ENCODE data around the gene EVA1A.

- TF ChIP-seq, protein P1, sequence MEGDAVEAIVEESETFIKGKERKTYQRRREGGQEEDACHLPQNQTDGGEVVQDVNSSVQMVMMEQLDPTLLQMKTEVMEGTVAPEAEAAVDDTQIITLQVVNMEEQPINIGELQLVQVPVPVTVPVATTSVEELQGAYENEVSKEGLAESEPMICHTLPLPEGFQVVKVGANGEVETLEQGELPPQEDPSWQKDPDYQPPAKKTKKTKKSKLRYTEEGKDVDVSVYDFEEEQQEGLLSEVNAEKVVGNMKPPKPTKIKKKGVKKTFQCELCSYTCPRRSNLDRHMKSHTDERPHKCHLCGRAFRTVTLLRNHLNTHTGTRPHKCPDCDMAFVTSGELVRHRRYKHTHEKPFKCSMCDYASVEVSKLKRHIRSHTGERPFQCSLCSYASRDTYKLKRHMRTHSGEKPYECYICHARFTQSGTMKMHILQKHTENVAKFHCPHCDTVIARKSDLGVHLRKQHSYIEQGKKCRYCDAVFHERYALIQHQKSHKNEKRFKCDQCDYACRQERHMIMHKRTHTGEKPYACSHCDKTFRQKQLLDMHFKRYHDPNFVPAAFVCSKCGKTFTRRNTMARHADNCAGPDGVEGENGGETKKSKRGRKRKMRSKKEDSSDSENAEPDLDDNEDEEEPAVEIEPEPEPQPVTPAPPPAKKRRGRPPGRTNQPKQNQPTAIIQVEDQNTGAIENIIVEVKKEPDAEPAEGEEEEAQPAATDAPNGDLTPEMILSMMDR (conservative IDR thresholded peaks at IDR 0.05 in 1 of 2, IDR thresholded peaks at IDR 0.05 in 1 of 2; ENCODE audit: low read depth in 1 of 2, low read length in 2 of 2), result no peak
- no peak for TF ChIP-seq EZH2 (IDR thresholded peaks at IDR 0.05; ENCODE audit: low read length, missing control alignments)
Measured at GRCh38 chr2:75553935-75554531, 6.7 kb downstream of the EVA1A start.

Measured in fibroblast of lung (primary cell).